ENCODE measurements around the gene PDXP.

DNA sequence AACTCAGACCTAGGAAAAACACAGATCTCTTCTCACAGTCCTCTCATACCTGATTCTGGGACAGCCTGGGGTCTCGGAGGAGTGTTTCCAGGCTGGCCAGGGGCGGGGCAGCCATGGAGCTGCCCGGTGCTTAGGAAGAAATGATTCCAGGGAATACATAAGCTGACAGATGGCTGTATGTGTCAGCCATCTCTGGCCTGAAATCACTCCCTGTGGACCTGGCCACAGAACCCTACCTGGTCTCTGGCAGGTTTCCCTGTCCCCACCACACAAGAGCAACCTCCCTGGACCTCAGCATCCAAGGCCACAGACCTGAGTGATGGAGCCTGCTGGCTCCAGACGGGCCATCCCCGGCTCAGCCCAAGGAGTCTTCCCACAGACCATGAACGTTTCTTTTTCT, 39.8 kb upstream of the PDXP start:
- TF ChIP-seq, protein P1, sequence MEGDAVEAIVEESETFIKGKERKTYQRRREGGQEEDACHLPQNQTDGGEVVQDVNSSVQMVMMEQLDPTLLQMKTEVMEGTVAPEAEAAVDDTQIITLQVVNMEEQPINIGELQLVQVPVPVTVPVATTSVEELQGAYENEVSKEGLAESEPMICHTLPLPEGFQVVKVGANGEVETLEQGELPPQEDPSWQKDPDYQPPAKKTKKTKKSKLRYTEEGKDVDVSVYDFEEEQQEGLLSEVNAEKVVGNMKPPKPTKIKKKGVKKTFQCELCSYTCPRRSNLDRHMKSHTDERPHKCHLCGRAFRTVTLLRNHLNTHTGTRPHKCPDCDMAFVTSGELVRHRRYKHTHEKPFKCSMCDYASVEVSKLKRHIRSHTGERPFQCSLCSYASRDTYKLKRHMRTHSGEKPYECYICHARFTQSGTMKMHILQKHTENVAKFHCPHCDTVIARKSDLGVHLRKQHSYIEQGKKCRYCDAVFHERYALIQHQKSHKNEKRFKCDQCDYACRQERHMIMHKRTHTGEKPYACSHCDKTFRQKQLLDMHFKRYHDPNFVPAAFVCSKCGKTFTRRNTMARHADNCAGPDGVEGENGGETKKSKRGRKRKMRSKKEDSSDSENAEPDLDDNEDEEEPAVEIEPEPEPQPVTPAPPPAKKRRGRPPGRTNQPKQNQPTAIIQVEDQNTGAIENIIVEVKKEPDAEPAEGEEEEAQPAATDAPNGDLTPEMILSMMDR (tag by site-specific recombination; IDR thresholded peaks at IDR 0.05) = no peak
- TF ChIP-seq ZNF530 (tag by site-specific recombination; IDR thresholded peaks at IDR 0.05; ENCODE audit: low read depth) (no peak), KLF7 (tag by site-specific recombination; IDR thresholded peaks at IDR 0.05; ENCODE audit: borderline replicate concordance) (no peak), ZSCAN23 (tag by site-specific recombination; IDR thresholded peaks at IDR 0.05) (no peak)
- TF ChIP-seq, protein P2, sequence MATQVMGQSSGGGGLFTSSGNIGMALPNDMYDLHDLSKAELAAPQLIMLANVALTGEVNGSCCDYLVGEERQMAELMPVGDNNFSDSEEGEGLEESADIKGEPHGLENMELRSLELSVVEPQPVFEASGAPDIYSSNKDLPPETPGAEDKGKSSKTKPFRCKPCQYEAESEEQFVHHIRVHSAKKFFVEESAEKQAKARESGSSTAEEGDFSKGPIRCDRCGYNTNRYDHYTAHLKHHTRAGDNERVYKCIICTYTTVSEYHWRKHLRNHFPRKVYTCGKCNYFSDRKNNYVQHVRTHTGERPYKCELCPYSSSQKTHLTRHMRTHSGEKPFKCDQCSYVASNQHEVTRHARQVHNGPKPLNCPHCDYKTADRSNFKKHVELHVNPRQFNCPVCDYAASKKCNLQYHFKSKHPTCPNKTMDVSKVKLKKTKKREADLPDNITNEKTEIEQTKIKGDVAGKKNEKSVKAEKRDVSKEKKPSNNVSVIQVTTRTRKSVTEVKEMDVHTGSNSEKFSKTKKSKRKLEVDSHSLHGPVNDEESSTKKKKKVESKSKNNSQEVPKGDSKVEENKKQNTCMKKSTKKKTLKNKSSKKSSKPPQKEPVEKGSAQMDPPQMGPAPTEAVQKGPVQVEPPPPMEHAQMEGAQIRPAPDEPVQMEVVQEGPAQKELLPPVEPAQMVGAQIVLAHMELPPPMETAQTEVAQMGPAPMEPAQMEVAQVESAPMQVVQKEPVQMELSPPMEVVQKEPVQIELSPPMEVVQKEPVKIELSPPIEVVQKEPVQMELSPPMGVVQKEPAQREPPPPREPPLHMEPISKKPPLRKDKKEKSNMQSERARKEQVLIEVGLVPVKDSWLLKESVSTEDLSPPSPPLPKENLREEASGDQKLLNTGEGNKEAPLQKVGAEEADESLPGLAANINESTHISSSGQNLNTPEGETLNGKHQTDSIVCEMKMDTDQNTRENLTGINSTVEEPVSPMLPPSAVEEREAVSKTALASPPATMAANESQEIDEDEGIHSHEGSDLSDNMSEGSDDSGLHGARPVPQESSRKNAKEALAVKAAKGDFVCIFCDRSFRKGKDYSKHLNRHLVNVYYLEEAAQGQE (tag by site-specific recombination; IDR thresholded peaks at IDR 0.05) = no peak

Data from HEK293 (cell line).